ENCODE data around the gene MAP3K4. TPM values are rescaled to one million over a fixed set of nuclear protein-coding genes. Genes with fewer than 3 reads are reported as not detected.

Gene MAP3K4
- total RNA-seq, 1 experiment from 2014 or later = 37.1 TPM

DNA sequence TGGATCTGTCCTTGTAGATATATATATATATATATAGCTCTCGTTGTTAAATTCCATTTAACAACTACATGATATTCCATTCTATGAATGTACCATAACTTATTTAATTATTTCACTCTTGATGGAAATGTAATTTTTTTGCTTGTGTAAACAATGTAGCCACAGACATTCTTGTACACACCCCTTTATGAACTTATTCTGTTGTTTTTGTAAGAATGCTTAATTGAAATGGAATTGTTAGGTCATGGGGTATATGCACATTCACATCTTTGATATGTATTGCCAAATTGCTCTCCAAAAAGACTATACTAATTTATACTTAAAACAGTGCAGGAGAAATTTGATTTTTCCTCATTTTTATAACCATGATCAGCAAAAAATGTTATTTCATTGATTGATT is 67.2 kb downstream of the MAP3K4 start:
- no peak for DNase-seq (ENCODE audit: low spot score)
- Histone ChIP-seq H3K27me3 (replicated peaks; ENCODE audit: insufficient read depth, low read depth, low read length, poor library complexity) (no peaks in the 10 kb centered on the region), H3K36me3 (ENCODE audit: insufficient read depth, low read length, poor library complexity, severe bottlenecking) (no peaks in the 10 kb centered on the region), H3K27ac (ENCODE audit: low read depth, low read length, poor library complexity, severe bottlenecking) (no peak overlapping the region), H3K4me1 (ENCODE audit: insufficient read depth, low read length, poor library complexity, severe bottlenecking) (no peaks in the 10 kb centered on the region), H3K9me3 (ENCODE audit: low read depth, low read length, poor library complexity, severe bottlenecking) (no peaks in the 10 kb centered on the region), H3K4me3 (ENCODE audit: low read depth, low read length, poor library complexity, severe bottlenecking) (no peak overlapping the region)
- CTCF ChIA-PET = no interaction called here
- BruUV-seq (replicated peaks) = no TSS peak
- no peak for TF ChIP-seq EZH2 (IDR thresholded peaks at IDR 0.05; ENCODE audit: borderline replicate concordance, low read depth, low read length, poor library complexity, severe bottlenecking)
- TF ChIP-seq, protein P1, sequence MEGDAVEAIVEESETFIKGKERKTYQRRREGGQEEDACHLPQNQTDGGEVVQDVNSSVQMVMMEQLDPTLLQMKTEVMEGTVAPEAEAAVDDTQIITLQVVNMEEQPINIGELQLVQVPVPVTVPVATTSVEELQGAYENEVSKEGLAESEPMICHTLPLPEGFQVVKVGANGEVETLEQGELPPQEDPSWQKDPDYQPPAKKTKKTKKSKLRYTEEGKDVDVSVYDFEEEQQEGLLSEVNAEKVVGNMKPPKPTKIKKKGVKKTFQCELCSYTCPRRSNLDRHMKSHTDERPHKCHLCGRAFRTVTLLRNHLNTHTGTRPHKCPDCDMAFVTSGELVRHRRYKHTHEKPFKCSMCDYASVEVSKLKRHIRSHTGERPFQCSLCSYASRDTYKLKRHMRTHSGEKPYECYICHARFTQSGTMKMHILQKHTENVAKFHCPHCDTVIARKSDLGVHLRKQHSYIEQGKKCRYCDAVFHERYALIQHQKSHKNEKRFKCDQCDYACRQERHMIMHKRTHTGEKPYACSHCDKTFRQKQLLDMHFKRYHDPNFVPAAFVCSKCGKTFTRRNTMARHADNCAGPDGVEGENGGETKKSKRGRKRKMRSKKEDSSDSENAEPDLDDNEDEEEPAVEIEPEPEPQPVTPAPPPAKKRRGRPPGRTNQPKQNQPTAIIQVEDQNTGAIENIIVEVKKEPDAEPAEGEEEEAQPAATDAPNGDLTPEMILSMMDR (conservative IDR thresholded peaks at IDR 0.05; ENCODE audit: low read depth, low read length) = no peak
- POLR2A ChIA-PET (ENCODE audit: low non-redundant PET) = no interaction called here
- intact Hi-C loops (cut with micrococcal nuclease; ENCODE audit: unreplicated experiment) = no loop called here

DNA sequence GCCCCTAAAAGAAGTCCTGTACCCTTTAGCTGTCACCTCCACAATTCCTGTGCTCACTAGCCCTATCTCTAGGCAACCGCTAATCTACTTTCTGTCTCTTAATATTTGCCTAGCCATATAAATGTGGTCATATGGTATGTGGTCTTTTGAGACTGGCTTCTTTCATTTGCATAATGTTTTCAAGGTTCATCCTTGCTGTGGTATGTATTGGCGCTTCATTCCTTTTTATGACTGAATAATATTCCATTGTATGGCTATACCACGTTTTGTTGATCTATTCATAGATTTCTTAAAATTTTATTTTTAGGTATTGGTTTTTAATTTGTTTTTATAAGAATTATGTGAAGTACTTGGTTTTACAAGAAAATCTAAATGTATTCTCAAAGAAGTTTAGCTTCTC is 70.0 kb downstream of the MAP3K4 start:
- CTCF ChIA-PET = no interaction called here
- POLR2A ChIA-PET (ENCODE audit: low non-redundant PET) = no interaction called here
- BruUV-seq (replicated peaks) = no TSS peak
- TF ChIP-seq, protein P1 (conservative IDR thresholded peaks at IDR 0.05; ENCODE audit: low read depth, low read length) = no peak
- no peak for TF ChIP-seq EZH2 (IDR thresholded peaks at IDR 0.05; ENCODE audit: borderline replicate concordance, low read depth, low read length, poor library complexity, severe bottlenecking)
- no peak for DNase-seq (ENCODE audit: low spot score)
- no peaks in the 10 kb centered on the region for H3K36me3 ChIP-seq (ENCODE audit: insufficient read depth, low read length, poor library complexity, severe bottlenecking)
- H3K27ac ChIP-seq (ENCODE audit: low read depth, low read length, poor library complexity, severe bottlenecking) = no peak overlapping the region
- H3K4me1 ChIP-seq (ENCODE audit: insufficient read depth, low read length, poor library complexity, severe bottlenecking) = no peaks in the 10 kb centered on the region
- intact Hi-C loops (cut with micrococcal nuclease; ENCODE audit: unreplicated experiment) = no loop called here
- H3K9me3 ChIP-seq (ENCODE audit: low read depth, low read length, poor library complexity, severe bottlenecking) = no peaks in the 10 kb centered on the region
- no peak overlapping the region for H3K4me3 ChIP-seq (ENCODE audit: low read depth, low read length, poor library complexity, severe bottlenecking)
- H3K27me3 ChIP-seq (replicated peaks; ENCODE audit: insufficient read depth, low read depth, low read length, poor library complexity) = no peaks in the 10 kb centered on the region

DNA sequence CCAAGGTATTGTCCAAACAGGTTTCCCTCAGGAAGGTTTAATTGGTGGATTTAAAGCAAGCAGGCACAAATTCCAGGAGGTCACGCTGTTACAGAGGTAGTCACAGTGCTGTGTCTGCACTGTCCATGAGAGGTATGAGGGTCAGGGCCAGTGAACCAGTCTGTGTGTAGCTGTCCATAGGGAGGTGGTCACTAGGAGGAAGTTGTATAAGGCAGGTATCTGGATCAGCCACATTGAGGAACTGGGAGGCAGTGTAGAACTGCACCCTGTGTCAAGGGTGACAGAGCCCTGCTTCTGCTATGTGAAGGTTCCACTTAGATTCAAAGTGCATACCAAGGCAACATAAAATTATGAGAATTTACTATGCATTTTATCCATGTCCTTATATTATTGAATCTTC is 73.3 kb downstream of the MAP3K4 start:
- no peak overlapping the region for H3K4me3 ChIP-seq (ENCODE audit: low read depth, low read length, poor library complexity, severe bottlenecking)
- no peak for TF ChIP-seq EZH2 (IDR thresholded peaks at IDR 0.05; ENCODE audit: borderline replicate concordance, low read depth, low read length, poor library complexity, severe bottlenecking)
- TF ChIP-seq, protein P1 (conservative IDR thresholded peaks at IDR 0.05; ENCODE audit: low read depth, low read length) = no peak
- H3K27me3 ChIP-seq (replicated peaks; ENCODE audit: insufficient read depth, low read depth, low read length, poor library complexity) = no peaks in the 10 kb centered on the region
- H3K36me3 ChIP-seq (ENCODE audit: insufficient read depth, low read length, poor library complexity, severe bottlenecking) = no peaks in the 10 kb centered on the region
- H3K9me3 ChIP-seq (ENCODE audit: low read depth, low read length, poor library complexity, severe bottlenecking) = no peaks in the 10 kb centered on the region
- no TSS peak for BruUV-seq (replicated peaks)
- no peak for DNase-seq (ENCODE audit: low spot score)
- H3K4me1 ChIP-seq (ENCODE audit: insufficient read depth, low read length, poor library complexity, severe bottlenecking) = peaks cover 10% of the 10 kb centered on the region
- ChIA-PET POLR2A (ENCODE audit: low non-redundant PET) (no interaction called here), CTCF (no interaction called here)
- intact Hi-C loops (cut with micrococcal nuclease; ENCODE audit: unreplicated experiment) = no loop called here
- no peak overlapping the region for H3K27ac ChIP-seq (ENCODE audit: low read depth, low read length, poor library complexity, severe bottlenecking)

Measured in A673 (cell line).